ENCODE results near the gene ZNF625. TPM values are rescaled to one million over a fixed set of nuclear protein-coding genes. Genes with fewer than 3 reads are reported as not detected.

ZNF625 gene
- 24.5 TPM for total RNA-seq

GRCh38 chr19:12156223-12157058 is at the start of gene ZNF625:
Gene ZNF625 (minus strand): TSS chr19:12156734. CDS start chr19:12156558, 176 bp downstream.

GRCh38 chr19:12162882-12163806 is 6.6 kb upstream of the ZNF625 start, which contains the start of gene ZNF136:
Gene ZNF136 (plus strand): TSS chr19:12163096. CDS start chr19:12163204, 108 bp downstream.

GRCh38 chr19:12139885-12140544 is 16.5 kb downstream of the ZNF625 start, which contains the start of gene ZNF20:
Gene ZNF20 (minus strand): TSS chr19:12140350. CDS start chr19:12140182, 168 bp downstream.

Small RNA genes within 50 kb of the gene (small RNA-seq; reads per million reads assigned to genes)
- not detected for gene RNA5SP467

Other genes starting within 250 kb of the ZNF625 start
- gene ZNF700, start 231.6 kb downstream of the ZNF625 start, total RNA-seq = 15.0 TPM
- 3.5 TPM for gene ZNF763, start 191.7 kb downstream of the ZNF625 start, total RNA-seq
- gene ZNF433, start 121.1 kb downstream of the ZNF625 start, total RNA-seq = 14.1 TPM
- gene ZNF878, start 103.8 kb downstream of the ZNF625 start, total RNA-seq = 0.46 TPM
- gene ZNF844, start 92.0 kb downstream of the ZNF625 start, total RNA-seq = 12.9 TPM
- 8.5 TPM for gene ZNF20, start 16.4 kb downstream of the ZNF625 start, total RNA-seq
- 24.7 TPM for gene ZNF136, start 6.4 kb upstream of the ZNF625 start, total RNA-seq
- 18.0 TPM for gene ZNF44, start 138.1 kb upstream of the ZNF625 start, total RNA-seq
- gene ZNF563, start 176.9 kb upstream of the ZNF625 start, total RNA-seq = 2.3 TPM
- gene ZNF442, start 208.9 kb upstream of the ZNF625 start, total RNA-seq = 11.1 TPM
- gene ZNF799, start 244.5 kb upstream of the ZNF625 start, total RNA-seq = 6.5 TPM

Measured in diencephalon (tissue), 1 donor.